HCT116 (cell line): Measurements from ENCODE around the gene TCERG1L. TPM values are rescaled to one million over a fixed set of nuclear protein-coding genes. Genes with fewer than 3 reads are reported as not detected.

Experiments used
- ATAC-seq: fragments of 200-7000 bp; cut with Tn5 transposase; 2 replicates; pipeline ENCODE4 v1.9.1; 2020; ENCODE audit warnings: mild to moderate bottlenecking, moderate library complexity
- BruUV-seq: library from RNA; stranded (reverse); fragments of 400-500 nt; replicated peaks from 2 replicates; lab custom pipeline; 2021; lab: Mats Ljungman, UMichigan
- CTCF ChIA-PET: fragments of 300-600 bp; sonication (Branson Sonifier 250); formaldehyde crosslinking; loops from one replicate; lab custom pipeline; 2021; ENCODE audit warnings: antibody characterized with exemption; lab: Charles Lee
- POLR2A ChIA-PET: fragments of 300-600, 350-600 bp; sonication (Branson Sonifier 250); formaldehyde crosslinking; loops from one replicate; lab custom pipeline; 2021; ENCODE audit warnings: antibody characterized with exemption; lab: Charles Lee
- RAD21 ChIA-PET, 2 experiments: fragments of 300-600 bp; sonication (Branson Sonifier 250); formaldehyde crosslinking; loops; one replicate each; lab custom pipeline; 2023; ENCODE audit warnings: low total read pairs in 2 of 2; ENCODE audit not compliant: uncharacterized antibody in 2 of 2, unreplicated experiment in 2 of 2, low non-redundant PET in 1 of 2; lab: Charles Lee
- DNase-seq: peaks from one replicate; pipeline ENCODE4 v3.0.0-alpha.2; 2010; ENCODE audit warnings: low read depth, low spot score
- H2AFZ ChIP-seq: fragments of 200-600 bp; shearing (Covaris generic), sonication (generic); 2 replicates; pipeline ENCODE4 v1.6.1; 2017; ENCODE audit warnings: low read depth, mixed run types, mixed read lengths, antibody characterized with exemption, low read length; ENCODE audit not compliant: poor library complexity, severe bottlenecking
- H3K27ac ChIP-seq: 2 replicates; pipeline ENCODE4 v1.5.1; 2012; ENCODE audit warnings: low read depth, low read length
- H3K27me3 ChIP-seq: fragments of 200-600 bp; sonication (generic); 2 replicates; pipeline ENCODE4 v1.6.1; 2016; ENCODE audit warnings: mixed run types, low read length, mixed read lengths; ENCODE audit not compliant: insufficient read depth
- H3K36me3 ChIP-seq, 2 experiments: fragments of 200-500 bp in 1 of 2; fragments of 200-600 bp in 1 of 2; sonication (Bioruptor generic) in 1 of 2; sonication (generic) in 1 of 2; 2 replicates each; pipeline versions ENCODE4 v1.5.1 to v1.6.1; 2014 to 2016; ENCODE audit warnings: low read length in 2 of 2, inconsistent platforms in 1 of 2, mixed read lengths in 1 of 2, mixed run types in 1 of 2; ENCODE audit not compliant: insufficient read depth in 2 of 2, control insufficient read depth in 1 of 2
- H3K4me1 ChIP-seq, 2 experiments: fragments of 200-600 bp in 1 of 2; sonication (generic) in 1 of 2; 2 replicates each; pipeline versions ENCODE4 v1.5.1 to v1.6.1; 2012 to 2017; ENCODE audit warnings: low read length in 2 of 2, inconsistent platforms in 1 of 2, mild to moderate bottlenecking in 1 of 2, mixed read lengths in 1 of 2, mixed run types in 1 of 2, moderate library complexity in 1 of 2; ENCODE audit not compliant: insufficient read depth in 2 of 2, control insufficient read depth in 1 of 2
- H3K4me2 ChIP-seq: fragments of 200-600 bp; sonication (generic); 2 replicates; pipeline ENCODE4 v1.6.1; 2017; ENCODE audit warnings: mixed run types, low read length, mixed read lengths
- H3K4me3 ChIP-seq, 2 experiments: fragments of 200-600 bp in 1 of 2; sonication (generic) in 1 of 2; replicated peaks in 1 of 2; 2 replicates each; pipeline ENCODE4 v1.5.1; 2011 to 2016; ENCODE audit warnings: low read length in 2 of 2, control low read depth in 1 of 2, low read depth in 1 of 2, mild to moderate bottlenecking in 1 of 2, mixed read lengths in 1 of 2, mixed run types in 1 of 2
- H3K79me2 ChIP-seq: fragments of 200-600 bp; sonication (generic); 2 replicates; pipeline ENCODE4 v1.6.1; 2017; ENCODE audit warnings: mild to moderate bottlenecking, mixed run types, low read length, moderate library complexity, mixed read lengths; ENCODE audit not compliant: insufficient read depth
- H3K9ac ChIP-seq: fragments of 200-600 bp; sonication (generic); 2 replicates; pipeline ENCODE4 v1.6.1; 2016; ENCODE audit warnings: low read length, mixed read lengths
- H3K9me2 ChIP-seq: fragments of 200-600 bp; sonication (generic), shearing (Covaris generic); 2 replicates; pipeline ENCODE4 v1.6.1; 2017; ENCODE audit warnings: mixed run types, mild to moderate bottlenecking, moderate library complexity; ENCODE audit not compliant: insufficient read depth
- H3K9me3 ChIP-seq, 2 experiments: fragments of 200-500 bp in 1 of 2; fragments of 200-600 bp in 1 of 2; sonication (Bioruptor generic) in 1 of 2; sonication (generic) in 1 of 2; 2 replicates each; pipeline ENCODE4 v1.6.1; 2014 to 2017; ENCODE audit warnings: low read length in 2 of 2, mixed read lengths in 2 of 2, inconsistent platforms in 1 of 2, low read depth in 1 of 2, mild to moderate bottlenecking in 1 of 2, mixed run types in 1 of 2, moderate library complexity in 1 of 2; ENCODE audit not compliant: control insufficient read depth in 1 of 2, insufficient read depth in 1 of 2
- H4K20me1 ChIP-seq: fragments of 200-600 bp; sonication (generic), shearing (Covaris generic); 2 replicates; pipeline ENCODE4 v1.6.1; 2017; ENCODE audit warnings: mixed run types, mild to moderate bottlenecking, moderate library complexity; ENCODE audit not compliant: insufficient read depth
- ATF3 ChIP-seq: IDR thresholded peaks from 2 replicates; pipeline ENCODE4 v1.6.1; 2012
- CBX3 ChIP-seq: IDR thresholded peaks from 2 replicates; pipeline ENCODE4 v1.6.1; 2012; ENCODE audit warnings: low read depth
- CTCF ChIP-seq, 3 experiments: fragments of 200-600 bp in 1 of 3; sonication (generic) in 1 of 3; IDR thresholded peaks in 2 of 3; conservative IDR thresholded peaks in 1 of 3; 2 replicates each; pipeline ENCODE4 v1.5.1; 2012 to 2017; ENCODE audit warnings: low read depth in 2 of 3, low read length in 2 of 3, antibody characterized with exemption in 1 of 3, borderline replicate concordance in 1 of 3, control low read depth in 1 of 3, mild to moderate bottlenecking in 1 of 3, mixed read lengths in 1 of 3, mixed run types in 1 of 3, moderate library complexity in 1 of 3; ENCODE audit not compliant: insufficient read depth in 1 of 3
- EGR1 ChIP-seq: IDR thresholded peaks from 2 replicates; pipeline ENCODE4 v1.6.1; 2012; ENCODE audit warnings: low read depth
- ELF1 ChIP-seq: IDR thresholded peaks from 2 replicates; pipeline ENCODE4 v1.6.1; 2012; ENCODE audit warnings: low read depth, borderline replicate concordance
- EZH2 ChIP-seq: fragments of 200-600 bp; sonication (generic); IDR thresholded peaks from 2 replicates; pipeline ENCODE4 v1.6.1; 2017; ENCODE audit warnings: antibody characterized with exemption, mixed run types
- EZH2phosphoT487 ChIP-seq: fragments of 200-600 bp; IDR thresholded peaks from 2 replicates; pipeline ENCODE4 v1.6.1; 2018; ENCODE audit warnings: antibody characterized with exemption, borderline replicate concordance
- FOSL1 ChIP-seq: IDR thresholded peaks from 2 replicates; pipeline ENCODE4 v1.6.1; 2012; ENCODE audit warnings: low read depth
- MAX ChIP-seq: IDR thresholded peaks from 2 replicates; pipeline ENCODE4 v1.6.1; 2012
- POLR2A ChIP-seq: IDR thresholded peaks from 2 replicates; pipeline ENCODE4 v1.7.0; 2011; ENCODE audit warnings: borderline replicate concordance; ENCODE audit not compliant: insufficient read depth, insufficient read length; ENCODE audit errors: extremely low read depth
- POLR2AphosphoS5 ChIP-seq: IDR thresholded peaks from 2 replicates; pipeline ENCODE4 v1.6.1; 2011; ENCODE audit warnings: mild to moderate bottlenecking, low read depth, low read length, moderate library complexity
- REST ChIP-seq: IDR thresholded peaks from 2 replicates; pipeline ENCODE4 v1.6.1; 2012; ENCODE audit warnings: low read depth
- SP1 ChIP-seq: IDR thresholded peaks from 2 replicates; pipeline ENCODE4 v1.6.1; 2012; ENCODE audit warnings: low read depth
- SRF ChIP-seq: IDR thresholded peaks from 2 replicates; pipeline ENCODE4 v1.6.1; 2012; ENCODE audit warnings: low read depth
- TCF7L2 ChIP-seq: IDR thresholded peaks from 2 replicates; pipeline ENCODE4 v1.7.0; 2011; ENCODE audit warnings: borderline replicate concordance, inconsistent platforms; ENCODE audit not compliant: insufficient read depth, insufficient read length; ENCODE audit errors: extremely low read depth
- YY1 ChIP-seq: IDR thresholded peaks from 2 replicates; pipeline ENCODE4 v1.6.1; 2011; ENCODE audit warnings: low read length, low read depth, moderate library complexity, mild to moderate bottlenecking; ENCODE audit not compliant: insufficient replicate concordance; ENCODE audit errors: extremely low read depth
- ZBTB33 ChIP-seq: IDR thresholded peaks from 2 replicates; pipeline ENCODE4 v1.6.1; 2011; ENCODE audit warnings: mild to moderate bottlenecking, low read length, moderate library complexity; ENCODE audit not compliant: insufficient replicate concordance; ENCODE audit errors: extremely low read depth
- ZNF274 ChIP-seq: fragments of 200-500 bp; sonication (Bioruptor generic); IDR thresholded peaks from 2 replicates; pipeline ENCODE4 v1.6.1; 2014; ENCODE audit warnings: mild to moderate bottlenecking, low read depth, low read length, inconsistent platforms
- intact Hi-C: fragments of 100-400 bp; cut with micrococcal nuclease; formaldehyde crosslinking; loops from 2 replicates; pipeline ENCODE4 v1.10.0; 2022
- total RNA-seq: library from RNA; stranded (reverse); gene quantifications from one replicate; pipeline ENCODE4 v1.2.1, GENCODE V29; 2021; ENCODE audit not compliant: unreplicated experiment

Gene TCERG1L
- total RNA-seq, 1 experiment from 2014 or later: not detected

- TF ChIP-seq POLR2AphosphoS5 (no peak), ZNF274 (no peak), CBX3 (no peak), POLR2A (no peak), EZH2 (no peak), EGR1 (no peak), ATF3 (no peak), SP1 (no peak), MAX (no peak), ZBTB33 (no peak), ELF1 (no peak), FOSL1 (no peak), REST (no peak), SRF (no peak), TCF7L2 (no peak), EZH2phosphoT487 (no peak), CTCF (IDR thresholded peaks at IDR 0.05 in 2 of 3, conservative IDR thresholded peaks at IDR 0.05 in 1 of 3; ENCODE audit: borderline replicate concordance in 1 of 3, insufficient read depth in 1 of 3, low read depth in 2 of 3, low read length in 2 of 3) (no peak), YY1 (no peak)
- Histone ChIP-seq H2AFZ (no peak overlapping the region), H3K9me3 (no peaks in the 10 kb centered on the region), H3K4me1 (no peaks in the 10 kb centered on the region), H3K36me3 (no peaks in the 10 kb centered on the region), H3K4me2 (no peak overlapping the region), H3K9ac (no peak overlapping the region), H3K27me3 (peaks cover 4% of the 10 kb centered on the region; the same call in 1 of the 2 replicates), H4K20me1 (no peaks in the 10 kb centered on the region), H3K27ac (no peak overlapping the region), H3K79me2 (no peaks in the 10 kb centered on the region), H3K4me3 (no peak overlapping the region), H3K9me2 (no peaks in the 10 kb centered on the region)
- intact Hi-C loops: no loop called here
- POLR2A ChIA-PET: no interaction called here
- no TSS peak for BruUV-seq
- DNase-seq (no peak), ATAC-seq (no peak)
- RAD21 ChIA-PET: no interaction called here
- CTCF ChIA-PET: no interaction called here
Measured at GRCh38 chr10:131187926-131188325, 123.6 kb downstream of the TCERG1L start.
